GM12874 (cell line): ENCODE results near the gene PIAS1.

ENCODE experiments used
- CTCF ChIP-seq: IDR thresholded peaks from 2 replicates; pipeline ENCODE4 v1.5.1; 2011; ENCODE audit warnings: low read depth, mild to moderate bottlenecking, control low read depth, low read length, moderate library complexity; ENCODE audit not compliant: insufficient read depth

The PIAS1 gene

GRCh38 chr15:68113273-68113672 lies 59.2 kb downstream of the PIAS1 start:
- TF ChIP-seq CTCF = no peak

GRCh38 chr15:68113751-68114150 lies 59.6 kb downstream of the PIAS1 start:
- TF ChIP-seq CTCF = no peak

- no peak for TF ChIP-seq CTCF
Observed at GRCh38 chr15:68114356-68114755, 60.2 kb downstream of the PIAS1 start.

GRCh38 chr15:68114840-68115239 lies 60.7 kb downstream of the PIAS1 start:
- no peak for TF ChIP-seq CTCF

- TF ChIP-seq CTCF = no peak
Observed at GRCh38 chr15:68124700-68125099, 70.6 kb downstream of the PIAS1 start.

- TF ChIP-seq CTCF = no peak
Observed at GRCh38 chr15:68126396-68126795, 72.3 kb downstream of the PIAS1 start.

GRCh38 chr15:68129072-68129471 lies 75.0 kb downstream of the PIAS1 start:
- TF ChIP-seq CTCF = no peak

- TF ChIP-seq CTCF = no peak
Observed at GRCh38 chr15:68130851-68131250, 76.7 kb downstream of the PIAS1 start.
